SU-DHL-6 (cell line): Measurements from ENCODE around the gene COL26A1.

Experiments
- CTCF ChIP-seq: fragments of 200-600 bp; sonication (generic); IDR thresholded peaks from one replicate; pipeline ENCODE4 v1.5.1; 2017; ENCODE audit warnings: antibody characterized with exemption, mild to moderate bottlenecking, low read length, moderate library complexity; ENCODE audit not compliant: insufficient read depth, poor library complexity, severe bottlenecking
- EZH2phosphoT487 ChIP-seq: fragments of 200-600 bp; sonication (generic), shearing (Covaris generic); conservative IDR thresholded peaks from 2 replicates; pipeline ENCODE4 v1.6.1; 2018; ENCODE audit warnings: mild to moderate bottlenecking, antibody characterized with exemption, low read length, moderate library complexity, mixed read lengths

GRCh38 chr7:101474178-101474577 is 111.5 kb downstream of the COL26A1 start:
- TF ChIP-seq CTCF (no peak), EZH2phosphoT487 (no peak)
